Mesendoderm (in vitro differentiated cells): ENCODE data around the gene ZNF831.

Source experiments
- DNase-seq: peaks from one replicate; pipeline ENCODE4 v3.0.0; 2013
- H2AK5ac ChIP-seq: 2 replicates; pipeline ENCODE4 v1.6.1; 2013; ENCODE audit warnings: low read length, inconsistent platforms
- H2BK120ac ChIP-seq: 2 replicates; pipeline ENCODE4 v1.6.1; 2013; ENCODE audit warnings: low read depth, mild to moderate bottlenecking, low read length, moderate library complexity, mixed read lengths
- H2BK15ac ChIP-seq: replicated peaks from 2 replicates; pipeline ENCODE4 v1.6.1; 2013; ENCODE audit warnings: low read depth, mild to moderate bottlenecking, moderate library complexity
- H2BK5ac ChIP-seq: 2 replicates; pipeline ENCODE4 v1.6.1; 2013; ENCODE audit warnings: low read length, inconsistent platforms
- H3K18ac ChIP-seq: 2 replicates; pipeline ENCODE4 v1.6.1; 2013; ENCODE audit warnings: mild to moderate bottlenecking, low read length, mixed read lengths
- H3K23ac ChIP-seq: one replicate; pipeline ENCODE4 v1.6.1; 2013; ENCODE audit warnings: low read length
- H3K27ac ChIP-seq: 2 replicates; pipeline ENCODE4 v1.5.1; 2013; ENCODE audit warnings: low read depth, mild to moderate bottlenecking, inconsistent platforms, low read length, moderate library complexity
- H3K27me3 ChIP-seq: 2 replicates; pipeline ENCODE4 v1.6.1; 2013; ENCODE audit warnings: low read length, control low read depth, mild to moderate bottlenecking, inconsistent platforms; ENCODE audit not compliant: insufficient read depth, poor library complexity
- H3K36me3 ChIP-seq: 2 replicates; pipeline ENCODE4 v1.6.1; 2013; ENCODE audit warnings: low read length, inconsistent platforms; ENCODE audit not compliant: control insufficient read depth, insufficient read depth
- H3K4ac ChIP-seq: one replicate; pipeline ENCODE4 v1.6.1; 2013; ENCODE audit warnings: low read depth, mild to moderate bottlenecking, low read length, moderate library complexity
- H3K4me1 ChIP-seq: 2 replicates; pipeline ENCODE4 v1.6.1; 2013; ENCODE audit warnings: low read depth, low read length, inconsistent platforms; ENCODE audit not compliant: control insufficient read depth
- H3K4me2 ChIP-seq: 2 replicates; pipeline ENCODE4 v1.6.1; 2013; ENCODE audit warnings: low read length
- H3K4me3 ChIP-seq: 2 replicates; pipeline ENCODE4 v1.5.1; 2013; ENCODE audit warnings: mild to moderate bottlenecking, low read length
- H3K56ac ChIP-seq: one replicate; pipeline ENCODE4 v1.6.1; 2013; ENCODE audit warnings: low read length
- H3K79me1 ChIP-seq: 2 replicates; pipeline ENCODE4 v1.6.1; 2013; ENCODE audit warnings: low read length, inconsistent platforms
- H3K79me2 ChIP-seq: 2 replicates; pipeline ENCODE4 v1.6.1; 2013; ENCODE audit warnings: mild to moderate bottlenecking, low read length; ENCODE audit not compliant: control insufficient read depth, insufficient read depth
- H3K9ac ChIP-seq: 2 replicates; pipeline ENCODE4 v1.6.1; 2013; ENCODE audit warnings: low read length, inconsistent platforms
- H4K5ac ChIP-seq: one replicate; pipeline ENCODE4 v1.6.1; 2013; ENCODE audit warnings: low read length
- H4K8ac ChIP-seq: one replicate; pipeline ENCODE4 v1.6.1; 2013; ENCODE audit warnings: low read depth, mild to moderate bottlenecking, control low read depth, low read length, moderate library complexity
- WGBS: extraction: QIAGEN DNeasy Blood & Tissue Kit; methylation state at CpG from one replicate; pipeline ENCODE4 v1.1.7; 2013; ENCODE audit warnings: low lambda C conversion rate, missing lambda C conversion rate; ENCODE audit not compliant: insufficient coverage; ENCODE audit errors: extremely low coverage; 5-methylcytosine and 5-hydroxymethylcytosine counted together

The ZNF831 gene

GRCh38 chr20:59175861-59176260 is 12.2 kb downstream of the ZNF831 start:
- no CpG with 5 or more reads among the region's 2 CpGs for WGBS
- no peak overlapping the region for H3K27ac ChIP-seq
- no peaks in the 10 kb centered on the region for H3K36me3 ChIP-seq

GRCh38 chr20:59176812-59177211 is 13.2 kb downstream of the ZNF831 start:
- no peak overlapping the region for H3K4me3 ChIP-seq
- no peaks in the 10 kb centered on the region for H3K79me1 ChIP-seq
- H3K9ac ChIP-seq: no peak overlapping the region
- no peak overlapping the region for H2AK5ac ChIP-seq
- H3K27ac ChIP-seq: no peak overlapping the region
- H3K4me1 ChIP-seq: no peaks in the 10 kb centered on the region
- H3K18ac ChIP-seq: no peak overlapping the region
- no peaks in the 10 kb centered on the region for H3K27me3 ChIP-seq
- H3K56ac ChIP-seq: no peak overlapping the region
- H3K23ac ChIP-seq: no peak overlapping the region
- H2BK15ac ChIP-seq: no peak overlapping the region
- H3K4ac ChIP-seq: no peak overlapping the region
- H2BK120ac ChIP-seq: no peak overlapping the region
- H2BK5ac ChIP-seq: no peak overlapping the region
- no peak overlapping the region for H4K8ac ChIP-seq
- WGBS: no CpG with 5 or more reads among the region's 5 CpGs
- H3K79me2 ChIP-seq: no peaks in the 10 kb centered on the region
- H3K36me3 ChIP-seq: no peaks in the 10 kb centered on the region
- no peak overlapping the region for H3K4me2 ChIP-seq
- H4K5ac ChIP-seq: no peak overlapping the region
- DNase-seq: no peak

More at GRCh38 chr20:59175861-59176260, 12.2 kb downstream of the ZNF831 start:
- Histone ChIP-seq H3K4ac (no peak overlapping the region), H2BK5ac (no peak overlapping the region), H3K4me2 (no peak overlapping the region), H4K5ac (no peak overlapping the region), H3K4me1 (no peaks in the 10 kb centered on the region), H3K79me2 (no peaks in the 10 kb centered on the region), H2BK120ac (no peak overlapping the region), H3K27me3 (no peaks in the 10 kb centered on the region), H3K9ac (no peak overlapping the region), H4K8ac (no peak overlapping the region), H2AK5ac (no peak overlapping the region), H3K56ac (no peak overlapping the region), H3K23ac (no peak overlapping the region), H3K18ac (no peak overlapping the region), H3K4me3 (no peak overlapping the region), H2BK15ac (no peak overlapping the region), H3K79me1 (no peaks in the 10 kb centered on the region)
- DNase-seq: no peak

- no CpG with 5 or more reads among the region's 13 CpGs for whole genome bisulfite sequencing
- H3K4me3 ChIP-seq: no peak overlapping the region
Observed at GRCh38 chr20:59177266-59178250, 13.9 kb downstream of the ZNF831 start.

GRCh38 chr20:59178983-59179595 is 15.5 kb downstream of the ZNF831 start:
- Histone ChIP-seq H2AK5ac (no peak overlapping the region), H3K23ac (no peak overlapping the region), H2BK120ac (no peak overlapping the region), H3K4me1 (no peaks in the 10 kb centered on the region), H3K79me2 (no peaks in the 10 kb centered on the region), H3K27ac (no peak overlapping the region), H4K5ac (no peak overlapping the region), H4K8ac (no peak overlapping the region), H3K4ac (no peak overlapping the region), H3K27me3 (no peaks in the 10 kb centered on the region), H3K4me3 (no peak overlapping the region), H3K4me2 (no peak overlapping the region), H3K36me3 (no peaks in the 10 kb centered on the region), H3K56ac (no peak overlapping the region), H2BK5ac (no peak overlapping the region), H3K79me1 (no peaks in the 10 kb centered on the region), H3K18ac (no peak overlapping the region), H3K9ac (no peak overlapping the region), H2BK15ac (no peak overlapping the region)
- no CpG with 5 or more reads among the region's 10 CpGs for WGBS
- DNase-seq: no peak

More at GRCh38 chr20:59177266-59178250, 13.9 kb downstream of the ZNF831 start:
- H2BK120ac ChIP-seq: no peak overlapping the region
- H3K4me1 ChIP-seq: no peaks in the 10 kb centered on the region
- DNase-seq: no peak
- no peak overlapping the region for H3K18ac ChIP-seq
- no peak overlapping the region for H4K5ac ChIP-seq
- H2BK5ac ChIP-seq: no peak overlapping the region
- H2BK15ac ChIP-seq: no peak overlapping the region
- H3K27me3 ChIP-seq: no peaks in the 10 kb centered on the region
- no peak overlapping the region for H3K56ac ChIP-seq
- no peak overlapping the region for H3K4me2 ChIP-seq
- H3K79me1 ChIP-seq: no peaks in the 10 kb centered on the region
- no peak overlapping the region for H4K8ac ChIP-seq
- no peak overlapping the region for H2AK5ac ChIP-seq
- no peaks in the 10 kb centered on the region for H3K36me3 ChIP-seq
- H3K9ac ChIP-seq: no peak overlapping the region
- H3K4ac ChIP-seq: no peak overlapping the region
- no peak overlapping the region for H3K23ac ChIP-seq
- H3K27ac ChIP-seq: no peak overlapping the region
- H3K79me2 ChIP-seq: no peaks in the 10 kb centered on the region

GRCh38 chr20:59179988-59180387 is 16.4 kb downstream of the ZNF831 start:
- Histone ChIP-seq H3K18ac (no peak overlapping the region), H2BK5ac (no peak overlapping the region), H3K79me2 (no peaks in the 10 kb centered on the region), H3K4me3 (no peak overlapping the region), H3K27me3 (no peaks in the 10 kb centered on the region), H4K5ac (no peak overlapping the region), H2AK5ac (no peak overlapping the region), H2BK15ac (no peak overlapping the region), H3K4me2 (no peak overlapping the region), H3K23ac (no peak overlapping the region), H3K9ac (no peak overlapping the region), H2BK120ac (no peak overlapping the region), H3K27ac (no peak overlapping the region), H3K36me3 (no peaks in the 10 kb centered on the region), H4K8ac (no peak overlapping the region), H3K4me1 (no peaks in the 10 kb centered on the region), H3K4ac (no peak overlapping the region), H3K79me1 (no peaks in the 10 kb centered on the region), H3K56ac (no peak overlapping the region)
- WGBS: no CpG with 5 or more reads among the region's 5 CpGs
- DNase-seq: no peak
